ENCODE measurements around the gene GRAMD1B.

- TF ChIP-seq CTCF (IDR thresholded peaks at IDR 0.05) = no peak
- TF ChIP-seq POLR2A (IDR thresholded peaks at IDR 0.05) = no peak
Observed at GRCh38 chr11:123521930-123522329, 91.9 kb downstream of the GRAMD1B start.
